Hepatocyte (in vitro differentiated cells): ENCODE measurements around the gene TMEM144. TPM values are rescaled to one million over a fixed set of nuclear protein-coding genes. Genes with fewer than 3 reads are reported as not detected.

Source experiments
- DNase-seq: peaks from one replicate; pipeline ENCODE4 v3.0.0-alpha.2; 2016; ENCODE audit warnings: low spot score
- H2AFZ ChIP-seq: fragments of 200-600 bp; sonication (generic); 2 replicates; pipeline ENCODE4 v1.6.0; 2016; ENCODE audit warnings: antibody characterized with exemption, mild to moderate bottlenecking
- H3K27ac ChIP-seq: fragments of 200-600 bp; sonication (generic); 2 replicates; pipeline ENCODE4 v1.5.1; 2016; ENCODE audit warnings: mild to moderate bottlenecking
- H3K27me3 ChIP-seq: fragments of 200-600 bp; sonication (generic); 2 replicates; pipeline ENCODE4 v1.6.1; 2016
- H3K36me3 ChIP-seq: fragments of 200-600 bp; sonication (generic); replicated peaks from 2 replicates; pipeline ENCODE4 v1.5.1; 2016; ENCODE audit warnings: low read depth; ENCODE audit not compliant: insufficient read depth
- H3K4me1 ChIP-seq: fragments of 200-600 bp; sonication (generic); 2 replicates; pipeline ENCODE4 v1.5.1; 2016; ENCODE audit warnings: mild to moderate bottlenecking, moderate library complexity; ENCODE audit not compliant: insufficient read depth
- H3K4me2 ChIP-seq: fragments of 200-600 bp; sonication (generic); 2 replicates; pipeline ENCODE4 v1.6.0; 2016
- H3K4me3 ChIP-seq: fragments of 200-600 bp; sonication (generic); 2 replicates; pipeline ENCODE4 v1.5.1; 2016; ENCODE audit warnings: mild to moderate bottlenecking
- H3K79me2 ChIP-seq: fragments of 200-600 bp; sonication (generic); 2 replicates; pipeline ENCODE4 v1.6.0; 2017; ENCODE audit warnings: mild to moderate bottlenecking
- H3K9me2 ChIP-seq: fragments of 200-600 bp; sonication (generic); replicated peaks from 2 replicates; pipeline ENCODE4 v1.6.0; 2017; ENCODE audit warnings: mild to moderate bottlenecking; ENCODE audit not compliant: insufficient read depth
- H3K9me3 ChIP-seq: fragments of 200-600 bp; sonication (generic); 2 replicates; pipeline ENCODE4 v1.5.1; 2016; ENCODE audit warnings: low read depth, mild to moderate bottlenecking
- H4K20me1 ChIP-seq: fragments of 200-600 bp; sonication (generic); 2 replicates; pipeline ENCODE4 v1.6.0; 2016; ENCODE audit warnings: mild to moderate bottlenecking; ENCODE audit not compliant: insufficient read depth, poor library complexity, severe bottlenecking
- CTCF ChIP-seq: fragments of 200-600 bp; sonication (generic); IDR thresholded peaks from 2 replicates; pipeline ENCODE4 v1.5.1; 2016; ENCODE audit warnings: antibody characterized with exemption, mild to moderate bottlenecking; ENCODE audit not compliant: poor library complexity
- EZH2 ChIP-seq: fragments of 200-600 bp; sonication (generic); IDR thresholded peaks from 2 replicates; pipeline ENCODE4 v1.6.1; 2016; ENCODE audit warnings: antibody characterized with exemption, mild to moderate bottlenecking, borderline replicate concordance
- EZH2phosphoT487 ChIP-seq: fragments of 200-600 bp; sonication (generic); IDR thresholded peaks from one replicate; pipeline ENCODE4 v1.6.1; 2018; ENCODE audit warnings: antibody characterized with exemption, mild to moderate bottlenecking, low read depth, moderate library complexity; ENCODE audit not compliant: unreplicated experiment, severe bottlenecking
- WGBS: methylation state at CpG from one replicate; pipeline ENCODE4 v1.1.6; 2016; ENCODE audit warnings: low lambda C conversion rate; ENCODE audit errors: missing lambda C conversion rate; 5-methylcytosine and 5-hydroxymethylcytosine counted together
- polyA plus RNA-seq: library from polyadenylated mRNA; unstranded; fragments of >200 nt; fragmentation: Nextera tagmentation; extraction: Ambion mirVana; gene quantifications from 2 replicates; pipeline ENCODE4 v1.2.1, GENCODE V29; 2016
- total RNA-seq: library from RNA; depleted of rRNA; stranded (reverse); fragments of >200 nt; gene quantifications from 2 replicates; pipeline ENCODE4 v1.2.3, GENCODE V29; 2014

Gene TMEM144
- total and polyA plus RNA-seq, 2 experiments from 2014 or later: 17.5 to 58.9 TPM

- Histone ChIP-seq H3K9me2 (no peaks in the 10 kb centered on the region), H3K4me3 (no peak overlapping the region), H3K27ac (no peak overlapping the region), H2AFZ (no peak overlapping the region), H3K4me2 (no peak overlapping the region), H3K79me2 (no peaks in the 10 kb centered on the region), H4K20me1 (no peaks in the 10 kb centered on the region), H3K9me3 (no peaks in the 10 kb centered on the region), H3K4me1 (no peaks in the 10 kb centered on the region), H3K27me3 (no peaks in the 10 kb centered on the region), H3K36me3 (no peaks in the 10 kb centered on the region)
- no peak for TF ChIP-seq EZH2phosphoT487
- no peak for TF ChIP-seq EZH2
- no peak for TF ChIP-seq CTCF
- WGBS: 89% methylated on average over 11 of the region's 11 CpGs
- DNase-seq: no peak
Measured at GRCh38 chr4:158291334-158292055, 81.2 kb downstream of the TMEM144 start.

- TF ChIP-seq CTCF: no peak
- TF ChIP-seq EZH2: no peak
- no peak for TF ChIP-seq EZH2phosphoT487
- no peak for DNase-seq
- Histone ChIP-seq H3K9me3 (no peaks in the 10 kb centered on the region), H3K27me3 (no peaks in the 10 kb centered on the region), H3K79me2 (no peaks in the 10 kb centered on the region), H3K4me2 (no peak overlapping the region), H3K4me3 (no peak overlapping the region), H3K9me2 (no peaks in the 10 kb centered on the region), H3K27ac (no peak overlapping the region), H2AFZ (no peak overlapping the region), H3K36me3 (no peaks in the 10 kb centered on the region), H4K20me1 (no peaks in the 10 kb centered on the region), H3K4me1 (no peaks in the 10 kb centered on the region)
- WGBS: 92% methylated on average over 3 of the region's 3 CpGs
Measured at GRCh38 chr4:158292156-158292555, 81.9 kb downstream of the TMEM144 start.

GRCh38 chr4:158295053-158295452 lies 84.8 kb downstream of the TMEM144 start:
- TF ChIP-seq EZH2: no peak
- TF ChIP-seq EZH2phosphoT487: no peak
- TF ChIP-seq CTCF: no peak
- WGBS: 74% methylated on average over 2 of the region's 2 CpGs
- Histone ChIP-seq H3K4me1 (peaks cover 7% of the 10 kb centered on the region), H3K4me2 (no peak overlapping the region), H3K79me2 (no peaks in the 10 kb centered on the region), H3K4me3 (no peak overlapping the region), H4K20me1 (no peaks in the 10 kb centered on the region), H3K27ac (no peak overlapping the region), H3K9me2 (no peaks in the 10 kb centered on the region), H3K9me3 (no peaks in the 10 kb centered on the region), H3K27me3 (no peaks in the 10 kb centered on the region), H2AFZ (no peak overlapping the region), H3K36me3 (no peaks in the 10 kb centered on the region)
- no peak for DNase-seq
